Endometrial microvascular endothelial cells (primary cell): ENCODE results near the gene SSX2IP. TPM values are rescaled to one million over a fixed set of nuclear protein-coding genes. Genes with fewer than 3 reads are reported as not detected.

ENCODE experiments used
- in situ Hi-C: cut with HindIII; loops from 2 replicates; pipeline ENCODE4 v1.10.0; 2017; ENCODE audit warnings: low sequenced_read_pairs, low pct_unique_long_range_greater_than_20kb; ENCODE audit errors: inconsistent ontology term
- total RNA-seq: library from RNA; depleted of rRNA; stranded (reverse); fragments of >200 nt; gene quantifications from one replicate; pipeline ENCODE4 v1.2.3, GENCODE V29; 2015; ENCODE audit errors: inconsistent ontology term

Gene SSX2IP
- total RNA-seq, 1 donor from 2014 or later, result 13.9 TPM

DNA sequence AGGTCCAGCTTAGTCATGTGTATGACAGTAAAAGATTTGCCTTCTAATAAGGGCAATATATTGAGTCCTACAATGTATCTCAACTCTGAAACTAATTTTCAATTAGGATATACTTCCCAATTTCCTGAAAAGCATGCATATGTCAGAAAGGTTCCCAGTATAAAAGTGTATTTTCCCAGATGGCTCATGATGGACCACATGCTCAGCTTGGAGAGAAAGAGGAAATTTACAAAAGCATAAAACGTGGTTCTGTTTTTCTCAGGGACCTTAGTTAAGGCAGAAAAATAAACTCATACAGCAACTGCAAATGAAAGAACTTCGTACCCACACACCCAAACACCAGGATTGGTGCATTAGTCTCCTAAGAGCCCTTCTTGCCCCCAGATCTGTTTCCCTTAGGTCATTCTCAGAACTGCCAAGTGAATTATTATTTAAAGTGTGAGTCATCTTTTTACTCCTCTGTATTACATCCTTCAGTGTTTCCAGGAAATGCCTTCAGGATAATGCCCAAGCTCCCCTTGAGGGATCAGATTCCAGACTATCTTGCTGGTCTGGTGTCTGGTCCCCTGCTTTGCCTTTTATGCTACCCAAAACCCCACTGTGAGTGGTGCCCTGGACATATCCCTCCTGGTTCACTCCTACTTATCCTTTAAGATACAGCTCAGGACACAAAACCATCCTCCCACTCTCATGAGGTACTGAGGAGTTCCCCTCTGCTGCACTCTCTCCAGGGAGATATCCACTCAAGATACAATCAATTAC lies 57.4 kb downstream of the SSX2IP start:
- in situ Hi-C loops, result no loop called here

DNA sequence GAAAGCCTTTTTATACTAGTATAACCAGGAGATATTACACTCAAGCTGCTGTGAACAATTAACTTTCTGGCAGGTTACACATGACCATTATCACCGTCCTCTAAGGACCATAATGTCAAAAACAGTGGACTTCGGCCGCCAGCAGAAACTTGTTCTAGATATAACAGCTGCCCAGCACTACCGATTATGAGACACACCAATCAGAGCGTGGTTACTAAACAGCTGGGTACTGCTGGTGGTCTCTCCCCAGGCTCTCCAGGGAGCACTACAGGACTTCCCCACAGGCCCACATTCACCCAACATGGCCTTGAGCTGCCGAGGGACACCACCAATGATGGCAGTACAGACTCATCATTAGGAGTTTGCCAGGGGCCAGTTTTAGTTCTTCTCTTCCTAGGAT lies 58.1 kb downstream of the SSX2IP start:
- in situ Hi-C loops, result no loop called here

DNA sequence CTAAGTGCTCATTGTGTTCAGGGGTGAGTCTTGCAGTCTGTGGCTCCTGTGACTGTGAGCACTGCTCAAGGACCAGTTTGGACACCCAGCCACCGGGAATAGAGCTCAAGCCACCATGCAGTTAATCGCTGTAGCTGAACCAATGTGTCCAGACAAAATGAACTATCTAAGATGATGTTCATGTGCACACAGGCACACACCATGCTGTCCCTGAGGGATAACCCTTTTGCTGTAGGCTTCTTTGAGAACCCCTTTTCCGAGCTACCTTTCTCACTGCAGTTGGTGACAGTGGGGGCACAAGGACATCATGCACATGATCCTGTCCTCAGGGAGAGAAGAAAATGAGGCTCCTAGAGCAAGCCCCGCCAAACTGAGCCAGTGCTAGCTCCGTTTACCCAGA lies 65.4 kb downstream of the SSX2IP start:
- in situ Hi-C loops, result no loop called here

DNA sequence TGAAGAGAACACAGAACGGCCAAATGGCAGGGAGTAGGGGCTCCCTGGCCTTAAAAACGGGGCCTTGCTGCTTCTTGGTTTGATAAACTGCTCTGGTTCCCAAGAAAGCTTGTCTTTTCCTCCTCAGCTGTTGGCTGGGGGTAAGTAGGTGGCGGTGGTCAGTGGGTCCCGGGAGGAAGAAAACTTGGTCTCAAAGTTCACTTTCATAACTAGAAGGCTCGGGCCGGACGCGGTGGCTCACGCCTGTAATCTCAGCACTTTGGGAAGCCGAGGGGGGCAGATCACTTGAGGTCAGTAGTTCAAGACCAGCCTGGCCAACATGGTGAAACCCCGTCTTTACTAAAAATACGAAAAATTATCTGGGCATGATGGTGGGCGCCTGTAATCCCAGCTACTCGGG lies 68.7 kb downstream of the SSX2IP start:
- in situ Hi-C loops, result no loop called here

DNA sequence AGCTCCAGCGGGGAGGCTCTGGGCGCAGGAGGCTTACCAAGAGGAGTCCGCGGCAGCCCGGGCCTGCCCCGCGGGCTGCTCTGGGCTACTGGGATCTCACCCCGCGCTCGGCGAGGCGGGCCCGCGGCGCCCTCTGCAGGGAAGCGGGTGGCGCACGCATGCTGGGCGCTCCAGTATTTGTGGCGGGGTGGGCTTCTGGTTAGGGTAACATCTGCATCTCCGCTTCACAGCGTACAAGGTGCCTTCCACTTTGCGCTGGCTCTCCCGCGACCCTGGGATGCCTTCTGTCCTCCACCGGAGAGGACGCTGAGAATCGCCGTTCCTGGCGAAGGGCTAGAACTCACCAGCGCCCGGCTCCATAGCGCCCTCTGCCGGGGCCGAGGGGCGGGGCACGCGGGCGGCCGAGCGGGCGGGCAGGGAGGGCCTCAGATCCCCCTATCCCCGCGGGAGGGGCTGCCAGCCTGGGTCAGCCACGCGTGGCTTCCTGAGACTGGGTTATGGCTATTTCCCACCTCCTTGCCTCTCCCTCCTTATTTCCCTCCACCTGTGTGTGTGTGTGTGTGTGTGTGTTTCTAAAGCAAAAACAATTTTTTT lies 69.4 kb downstream of the SSX2IP start:
- in situ Hi-C loops, result no loop called here

DNA sequence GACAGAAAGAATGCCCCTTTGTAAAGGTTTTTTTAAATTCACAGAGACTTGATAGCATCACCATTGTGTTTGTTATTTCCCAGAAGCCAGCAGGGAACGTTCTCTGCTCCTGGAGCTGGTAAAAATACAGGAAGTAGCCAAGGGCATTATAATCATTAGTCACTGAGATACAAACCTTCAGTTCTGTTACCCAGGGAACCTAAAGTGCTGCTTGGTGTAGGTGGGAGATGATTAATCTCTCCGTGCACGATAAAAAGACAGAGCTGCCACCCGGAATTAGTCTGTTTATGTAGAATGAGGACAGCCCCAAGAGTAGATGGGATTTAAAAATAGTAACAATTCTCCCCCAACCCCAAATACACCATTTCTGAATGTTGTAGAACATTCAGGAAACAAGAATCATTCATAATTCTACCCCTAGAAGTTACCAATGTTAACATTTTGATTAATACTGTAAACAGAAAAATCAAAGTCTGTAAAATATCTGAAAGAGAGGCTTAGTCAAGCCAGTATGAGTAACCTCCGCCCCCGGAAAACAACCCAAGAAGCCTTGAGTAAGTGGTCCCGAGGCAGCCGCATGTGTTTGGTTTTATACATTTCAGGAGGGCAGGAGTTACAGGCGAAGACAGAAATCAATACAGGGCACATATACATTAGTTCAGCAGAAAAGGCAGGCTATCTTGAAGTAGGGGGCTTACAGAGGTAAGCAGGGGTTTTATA lies 70.7 kb downstream of the SSX2IP start:
- in situ Hi-C loops, result no loop called here

DNA sequence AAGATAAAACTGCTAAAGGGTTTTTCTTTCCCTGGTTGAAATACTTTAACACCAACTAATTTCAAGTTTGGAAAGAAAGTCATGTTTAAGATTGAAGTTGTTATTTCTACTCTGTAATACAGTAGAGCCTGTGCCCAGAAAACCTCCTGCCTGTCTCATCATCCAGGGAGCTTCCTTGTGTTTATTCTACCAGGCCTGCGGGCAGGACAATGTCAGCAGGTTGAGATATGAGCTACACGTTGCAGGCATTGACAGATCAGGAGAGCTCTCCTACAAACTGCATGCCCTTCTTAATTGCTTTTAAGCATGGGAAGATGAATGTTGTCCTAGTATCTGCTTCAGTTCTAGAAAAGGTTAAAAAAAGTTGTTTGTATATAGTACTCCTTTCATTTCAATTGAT lies 72.9 kb downstream of the SSX2IP start:
- in situ Hi-C loops, result no loop called here

DNA sequence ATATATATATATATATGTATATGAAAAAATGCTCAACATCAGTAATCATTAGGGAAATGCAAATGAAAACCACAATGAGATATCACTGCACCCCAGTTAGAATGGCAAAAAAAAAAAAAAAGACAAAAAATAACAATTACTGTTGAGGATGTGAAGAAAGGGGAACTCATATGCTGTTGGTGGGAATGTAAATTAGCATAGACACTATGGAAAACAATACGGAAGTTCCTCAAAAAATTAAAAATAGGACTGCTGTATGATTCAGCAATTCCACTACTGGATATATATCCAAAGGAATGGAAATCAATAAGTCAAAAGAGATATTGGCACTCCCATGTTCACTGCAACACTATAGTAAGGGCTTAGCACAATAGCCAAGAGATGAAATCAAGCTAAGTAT lies 74.5 kb downstream of the SSX2IP start:
- in situ Hi-C loops, result no loop called here

DNA sequence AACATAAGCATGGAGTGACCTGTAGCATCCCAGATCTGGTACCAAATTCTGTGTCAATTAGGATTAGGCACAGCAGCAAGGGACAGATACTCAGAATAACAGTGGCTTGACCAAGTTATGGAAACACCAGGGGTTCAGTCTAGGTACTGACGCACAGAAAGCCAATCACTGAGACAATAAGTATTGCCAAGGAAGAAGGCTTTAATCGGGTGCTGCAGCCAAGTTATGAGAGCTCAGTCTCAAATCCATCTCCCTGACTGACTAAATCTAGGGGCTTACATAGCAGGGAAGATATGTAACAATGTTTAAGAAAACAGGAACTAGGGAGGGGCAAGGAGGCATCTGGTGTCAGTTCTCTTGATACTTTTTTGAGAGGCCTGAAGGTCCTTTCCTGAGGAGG lies 76.4 kb downstream of the SSX2IP start:
- in situ Hi-C loops, result no loop called here

DNA sequence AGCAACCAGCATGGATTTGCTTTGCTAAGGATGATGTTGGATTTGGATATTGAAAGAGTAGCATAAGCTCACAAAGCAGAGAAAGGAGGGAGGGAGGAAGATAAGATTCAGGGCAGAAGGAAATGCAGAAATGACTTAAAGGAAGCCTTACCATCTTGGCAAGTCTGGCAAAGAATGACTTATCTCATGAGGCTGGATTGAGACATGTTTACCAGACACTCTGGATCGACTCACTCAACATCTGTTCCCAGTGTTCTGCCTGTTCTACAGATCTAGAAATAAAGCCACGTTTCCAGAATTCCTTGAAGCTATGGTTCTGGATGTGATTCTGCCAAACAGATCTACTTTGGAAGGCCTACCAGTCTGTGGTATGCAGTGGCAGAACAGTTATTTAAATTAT lies 77.2 kb downstream of the SSX2IP start:
- in situ Hi-C loops, result no loop called here

DNA sequence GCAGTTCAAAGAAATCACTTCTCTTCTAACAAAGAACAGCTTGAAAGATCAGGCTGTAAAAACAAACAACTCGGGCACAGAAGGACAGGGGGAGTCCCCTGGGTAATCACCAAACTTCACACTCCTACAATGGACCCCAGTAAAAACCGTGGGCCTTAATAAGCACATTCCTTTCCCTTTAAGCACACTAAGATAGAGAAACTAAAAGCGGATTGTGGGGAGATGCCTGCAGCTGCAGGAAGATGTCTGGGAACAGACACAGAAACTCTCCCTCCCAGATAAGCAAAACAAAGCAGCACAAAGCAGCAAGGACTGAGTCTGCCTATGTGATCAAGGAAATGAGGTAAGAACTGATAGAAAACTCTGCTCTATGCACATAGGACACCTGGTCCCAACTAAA lies 78.5 kb downstream of the SSX2IP start:
- in situ Hi-C loops, result no loop called here

DNA sequence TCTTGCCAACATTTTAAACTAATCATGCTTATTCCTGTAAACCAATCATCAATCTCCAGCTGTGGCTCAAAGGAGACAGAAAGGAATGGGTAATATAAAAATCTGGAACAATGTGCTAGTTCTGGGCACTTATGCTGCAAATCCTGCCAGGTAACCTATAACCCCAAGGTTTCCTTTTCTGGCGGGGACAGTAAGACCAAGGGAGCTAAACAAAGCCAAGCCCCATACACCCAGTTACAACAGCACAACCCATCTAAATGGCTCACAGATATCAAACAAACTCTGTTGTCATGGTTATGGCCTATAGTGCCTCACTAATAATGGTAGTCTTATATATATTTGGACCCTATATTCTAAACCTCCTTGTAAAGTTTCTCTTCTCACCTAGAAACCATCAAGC lies 79.2 kb downstream of the SSX2IP start:
- in situ Hi-C loops, result no loop called here

DNA sequence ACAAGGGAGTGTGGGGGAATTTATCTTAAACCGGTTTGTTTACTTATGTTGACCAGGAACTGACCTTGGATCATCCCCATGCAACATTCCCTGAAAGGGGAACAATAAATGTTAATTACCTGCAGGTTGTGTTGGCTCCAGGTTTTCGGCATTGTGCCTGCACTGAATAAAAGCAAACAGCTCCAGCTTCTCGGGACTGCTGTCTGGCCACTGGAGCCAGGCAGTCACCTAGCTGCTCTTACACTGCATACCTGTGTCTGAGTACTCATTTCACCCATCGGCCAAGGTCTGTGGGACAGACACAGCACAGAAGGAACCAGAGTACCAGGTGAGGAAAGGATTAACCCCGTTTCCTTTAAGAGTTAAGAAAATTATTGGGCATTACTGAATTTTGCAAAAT lies 83.3 kb downstream of the SSX2IP start:
- in situ Hi-C loops, result loop anchor here (10.0 kb wide), 1 partner anchor 102 kb away; the partner anchor contains the start of genes GNG5 and SPATA1

DNA sequence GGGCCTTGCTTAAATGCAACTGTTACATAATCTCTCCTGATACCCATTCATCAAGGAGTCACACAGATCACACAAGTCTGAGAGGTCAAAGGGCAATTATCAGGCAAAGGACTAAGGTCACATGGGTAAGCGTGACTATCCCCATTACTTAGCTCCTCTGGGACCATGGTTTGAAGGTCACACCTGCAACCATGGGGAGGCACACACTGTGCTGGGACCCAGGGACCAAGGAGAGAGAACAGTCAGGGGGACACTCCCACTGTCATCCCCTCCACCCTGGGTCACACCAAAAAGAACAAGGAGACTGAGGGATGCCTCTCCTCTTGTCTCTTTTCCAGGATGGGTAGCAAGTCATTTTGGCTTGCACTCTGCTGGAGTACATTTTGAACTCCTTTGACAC lies 85.1 kb downstream of the SSX2IP start:
- in situ Hi-C loops, result loop anchor here (10.0 kb wide), 1 partner anchor 100 kb away; the partner anchor contains the start of genes GNG5 and SPATA1

DNA sequence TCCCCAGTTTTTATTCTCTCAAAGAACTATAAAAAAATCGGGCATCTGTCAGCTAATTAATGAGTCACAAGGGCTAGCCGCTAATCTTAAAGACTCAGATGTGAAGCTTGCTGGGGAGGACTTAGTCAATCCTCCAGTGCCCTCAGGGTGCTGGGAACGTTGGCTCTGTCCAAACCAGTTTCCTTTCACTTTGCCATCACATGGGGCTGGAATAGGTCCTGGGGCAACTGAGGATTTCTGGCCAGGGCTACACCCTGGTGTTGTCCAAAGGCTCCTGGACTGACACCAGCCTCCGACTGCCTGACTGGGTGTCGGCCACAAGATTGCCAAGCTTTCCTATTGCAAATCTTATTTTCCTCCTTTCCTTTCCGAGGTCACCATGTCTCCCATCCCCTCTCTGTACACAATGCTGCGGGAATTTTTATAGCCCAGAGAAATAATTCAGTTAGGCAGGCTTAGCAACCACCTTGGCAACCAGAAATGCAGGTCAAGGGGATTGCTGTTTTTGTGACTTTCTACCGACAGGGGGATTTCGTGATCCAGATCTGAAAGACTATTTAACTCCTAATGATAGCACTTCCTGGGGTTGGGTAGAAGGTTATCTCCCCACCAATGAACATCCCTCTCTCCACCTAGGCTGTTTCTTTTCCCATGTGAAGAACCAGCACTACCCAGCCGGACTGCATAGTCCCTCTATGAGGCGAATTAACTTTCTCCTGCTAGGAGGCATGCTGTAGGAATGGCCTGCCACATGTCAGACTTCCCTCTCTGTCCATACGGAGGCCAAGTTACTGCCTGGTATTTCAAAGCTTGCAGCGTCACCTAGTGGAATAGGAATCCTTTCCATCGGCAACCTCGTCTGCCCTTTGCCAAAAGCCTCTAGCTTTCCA lies 86.1 kb downstream of the SSX2IP start:
- in situ Hi-C loops, result loop anchor here (10.0 kb wide), 1 partner anchor 99 kb away; the partner anchor contains the start of genes GNG5 and SPATA1

DNA sequence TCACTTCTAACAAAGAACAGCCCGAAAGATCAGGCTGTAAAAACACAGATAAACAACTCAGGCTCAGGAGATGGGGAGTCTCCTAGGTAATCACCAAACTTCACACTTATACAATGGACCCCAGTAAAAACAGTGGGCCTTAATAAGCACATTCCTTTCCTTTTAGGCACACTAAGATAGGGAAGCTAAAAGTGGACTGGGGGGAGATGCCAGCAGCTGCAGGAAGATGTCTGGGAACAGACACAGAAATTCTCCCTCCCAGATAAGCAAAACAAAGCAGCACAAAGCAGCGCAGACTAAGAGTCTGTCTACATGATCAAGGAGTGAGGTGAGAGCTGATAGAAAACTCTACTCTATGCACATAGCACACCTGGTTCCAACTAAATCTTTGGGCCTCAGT lies 87.0 kb downstream of the SSX2IP start:
- in situ Hi-C loops, result loop anchor here (10.0 kb wide), 1 partner anchor 98 kb away; the partner anchor contains the start of genes GNG5 and SPATA1

DNA sequence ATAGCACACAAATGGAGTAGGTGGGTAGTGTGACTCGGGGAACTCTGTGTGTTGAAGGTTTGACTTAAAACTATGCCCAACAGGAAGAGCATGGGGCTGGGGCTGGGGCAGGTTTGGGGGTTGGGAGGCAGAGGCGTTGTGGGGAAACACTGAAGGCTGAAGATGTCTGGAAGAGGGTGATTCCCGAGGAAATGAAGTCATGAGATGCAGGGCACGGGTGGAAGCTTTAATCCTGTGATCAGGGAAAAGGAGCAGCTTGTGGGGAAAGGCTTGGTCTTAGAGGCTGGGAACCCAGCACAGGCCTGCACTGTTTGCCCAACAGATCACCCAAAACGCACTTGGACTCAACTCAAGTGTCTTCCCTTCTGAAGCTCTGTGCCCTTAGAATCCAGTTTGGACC lies 89.5 kb downstream of the SSX2IP start:
- in situ Hi-C loops, result loop anchor here (10.0 kb wide), 1 partner anchor 96 kb away; the partner anchor contains the start of genes GNG5 and SPATA1

DNA sequence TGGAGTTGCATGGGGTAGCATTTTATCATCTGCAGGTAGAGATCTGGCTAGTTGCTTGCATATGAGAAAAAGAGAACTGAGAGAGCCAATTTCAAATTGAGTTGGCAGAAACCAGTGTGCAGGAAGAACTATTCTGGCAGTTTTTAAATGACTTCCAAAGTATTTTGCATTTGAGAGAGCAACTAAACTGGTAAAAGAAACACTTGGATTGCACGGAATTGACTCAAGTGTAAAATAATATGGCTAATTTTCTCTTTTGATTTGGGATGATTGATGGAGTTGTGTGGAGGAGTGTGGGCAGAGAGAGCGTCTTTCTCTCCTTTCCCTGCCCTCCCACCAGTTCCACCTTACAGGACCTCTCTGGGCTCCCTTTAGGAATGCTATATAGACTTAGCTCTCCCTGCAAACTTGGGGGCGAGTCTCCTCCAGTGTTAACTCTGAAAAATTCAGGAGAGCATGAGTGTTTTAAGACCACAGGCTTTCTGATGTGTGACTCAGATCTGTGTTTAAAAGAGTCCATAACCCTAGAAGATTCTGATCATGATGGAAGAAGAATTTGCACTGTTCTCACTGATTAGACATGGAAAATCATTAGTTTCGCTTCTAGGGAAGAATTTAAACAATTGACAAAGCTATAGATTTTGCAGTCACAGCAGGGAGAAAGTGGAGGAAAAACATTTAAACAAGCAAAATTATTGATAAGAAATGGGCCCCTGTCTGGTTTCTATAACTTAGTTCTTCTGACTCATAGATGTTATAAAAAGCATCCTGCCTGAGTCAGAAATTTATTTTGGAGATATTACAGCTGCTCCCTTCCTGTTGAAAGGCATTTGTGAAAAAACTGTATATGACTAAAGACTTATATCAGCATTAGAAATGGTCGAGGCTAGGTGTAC lies 91.2 kb downstream of the SSX2IP start:
- in situ Hi-C loops, result no loop called here
